Measurements from ENCODE around the gene NR2F1. TPM values are rescaled to one million over a fixed set of nuclear protein-coding genes. Genes with fewer than 3 reads are reported as not detected.

The NR2F1 gene
- total RNA-seq, 1 experiment from 2014 or later = not detected

GRCh38 chr5:93594591-93595419 is 11.8 kb downstream of the NR2F1 start:
- no peaks in the 10 kb centered on the region for H3K36me3 ChIP-seq (replicated peaks; ENCODE audit: control insufficient read depth, insufficient read depth, low read length)
- H3K4me3 ChIP-seq (ENCODE audit: insufficient read depth, low read depth, low read length) = no peak overlapping the region
- peak; percentile 79 for DNase-seq
- peaks cover 100% of the 10 kb centered on the region for H3K27me3 ChIP-seq (ENCODE audit: control insufficient read depth, insufficient read depth, low read length)

- Histone ChIP-seq H3K4me3 (ENCODE audit: insufficient read depth, low read depth, low read length) (no peak overlapping the region), H3K27me3 (ENCODE audit: control insufficient read depth, insufficient read depth, low read length) (peaks cover 100% of the 10 kb centered on the region), H3K36me3 (replicated peaks; ENCODE audit: control insufficient read depth, insufficient read depth, low read length) (no peaks in the 10 kb centered on the region)
- DNase-seq = peak; percentile 66
Measured at GRCh38 chr5:93595420-93596147, 12.6 kb downstream of the NR2F1 start.

- DNase-seq = peak; percentile 68
- Histone ChIP-seq H3K36me3 (replicated peaks; ENCODE audit: control insufficient read depth, insufficient read depth, low read length) (no peaks in the 10 kb centered on the region), H3K27me3 (ENCODE audit: control insufficient read depth, insufficient read depth, low read length) (peaks cover 100% of the 10 kb centered on the region), H3K4me3 (ENCODE audit: insufficient read depth, low read depth, low read length) (no peak overlapping the region)
Measured at GRCh38 chr5:93596310-93596675, 13.3 kb downstream of the NR2F1 start.

GRCh38 chr5:93596676-93597490 is 13.9 kb downstream of the NR2F1 start:
- DNase-seq = peak; percentile 93
- H3K36me3 ChIP-seq (replicated peaks; ENCODE audit: control insufficient read depth, insufficient read depth, low read length) = no peaks in the 10 kb centered on the region

GRCh38 chr5:93598091-93599000 is 15.3 kb downstream of the NR2F1 start:
- Histone ChIP-seq H3K36me3 (replicated peaks; ENCODE audit: control insufficient read depth, insufficient read depth, low read length) (no peaks in the 10 kb centered on the region), H3K4me3 (ENCODE audit: insufficient read depth, low read depth, low read length) (no peak overlapping the region), H3K27me3 (ENCODE audit: control insufficient read depth, insufficient read depth, low read length) (peaks cover 100% of the 10 kb centered on the region)
- peak; percentile 63 for DNase-seq

More at GRCh38 chr5:93596676-93597490, 13.9 kb downstream of the NR2F1 start:
- Histone ChIP-seq H3K27me3 (ENCODE audit: control insufficient read depth, insufficient read depth, low read length) (peaks cover 100% of the 10 kb centered on the region), H3K4me3 (ENCODE audit: insufficient read depth, low read depth, low read length) (peak overlapping the region; percentile 8; the same call in 1 of the 2 replicates)

- Histone ChIP-seq H3K36me3 (replicated peaks; ENCODE audit: control insufficient read depth, insufficient read depth, low read length) (no peaks in the 10 kb centered on the region), H3K4me3 (ENCODE audit: insufficient read depth, low read depth, low read length) (no peak overlapping the region), H3K27me3 (ENCODE audit: control insufficient read depth, insufficient read depth, low read length) (peaks cover 100% of the 10 kb centered on the region)
- peak; percentile 33 for DNase-seq
Measured at GRCh38 chr5:93599001-93599379, 16.0 kb downstream of the NR2F1 start.

- Histone ChIP-seq H3K36me3 (replicated peaks; ENCODE audit: control insufficient read depth, insufficient read depth, low read length) (no peaks in the 10 kb centered on the region), H3K4me3 (ENCODE audit: insufficient read depth, low read depth, low read length) (no peak overlapping the region), H3K27me3 (ENCODE audit: control insufficient read depth, insufficient read depth, low read length) (peaks cover 100% of the 10 kb centered on the region)
- DNase-seq = peak; percentile 77
Measured at GRCh38 chr5:93599399-93600120, 16.5 kb downstream of the NR2F1 start.

- H3K4me3 ChIP-seq (ENCODE audit: insufficient read depth, low read depth, low read length) = no peak overlapping the region
- H3K36me3 ChIP-seq (replicated peaks; ENCODE audit: control insufficient read depth, insufficient read depth, low read length) = no peaks in the 10 kb centered on the region
- H3K27me3 ChIP-seq (ENCODE audit: control insufficient read depth, insufficient read depth, low read length) = peaks cover 100% of the 10 kb centered on the region
- no peak for DNase-seq
Measured at GRCh38 chr5:93600409-93601070, 17.5 kb downstream of the NR2F1 start.

- Histone ChIP-seq H3K36me3 (replicated peaks; ENCODE audit: control insufficient read depth, insufficient read depth, low read length) (no peaks in the 10 kb centered on the region), H3K27me3 (ENCODE audit: control insufficient read depth, insufficient read depth, low read length) (peaks cover 100% of the 10 kb centered on the region), H3K4me3 (ENCODE audit: insufficient read depth, low read depth, low read length) (no peak overlapping the region)
- DNase-seq = peak; percentile 71
Measured at GRCh38 chr5:93601071-93601801, 18.2 kb downstream of the NR2F1 start.

GRCh38 chr5:93601802-93602155 is 18.8 kb downstream of the NR2F1 start:
- Histone ChIP-seq H3K4me3 (ENCODE audit: insufficient read depth, low read depth, low read length) (no peak overlapping the region), H3K27me3 (ENCODE audit: control insufficient read depth, insufficient read depth, low read length) (peaks cover 100% of the 10 kb centered on the region), H3K36me3 (replicated peaks; ENCODE audit: control insufficient read depth, insufficient read depth, low read length) (no peaks in the 10 kb centered on the region)
- no peak for DNase-seq

GRCh38 chr5:93602241-93603077 is 19.4 kb downstream of the NR2F1 start:
- peak; percentile 84 for DNase-seq
- no peak overlapping the region for H3K4me3 ChIP-seq (ENCODE audit: insufficient read depth, low read depth, low read length)
- H3K27me3 ChIP-seq (ENCODE audit: control insufficient read depth, insufficient read depth, low read length) = peaks cover 100% of the 10 kb centered on the region
- H3K36me3 ChIP-seq (replicated peaks; ENCODE audit: control insufficient read depth, insufficient read depth, low read length) = no peaks in the 10 kb centered on the region

All from H7 (cell line).